H9 (cell line): ENCODE results near the gene BMERB1. TPM values are rescaled to one million over a fixed set of nuclear protein-coding genes. Genes with fewer than 3 reads are reported as not detected.

Experiments used
- DNase-seq: peaks from one replicate; pipeline ENCODE4 v3.0.0-alpha.2; 2017
- H2AFZ ChIP-seq: one replicate; pipeline ENCODE4 v1.6.1; 2013; ENCODE audit warnings: mild to moderate bottlenecking, low read length, control low read depth, moderate library complexity
- H2AK5ac ChIP-seq: 2 replicates; pipeline ENCODE4 v1.6.1; 2013; ENCODE audit warnings: low read length, control low read depth, mixed read lengths; ENCODE audit not compliant: insufficient read length
- H2BK120ac ChIP-seq: one replicate; pipeline ENCODE4 v1.6.1; 2013; ENCODE audit warnings: low read depth, mild to moderate bottlenecking, low read length, control low read depth, inconsistent platforms; ENCODE audit not compliant: poor library complexity, severe bottlenecking
- H2BK12ac ChIP-seq: 2 replicates; pipeline ENCODE4 v1.6.1; 2013; ENCODE audit warnings: low read length, control low read depth, mixed read lengths, low read depth; ENCODE audit not compliant: insufficient read length
- H2BK15ac ChIP-seq: 2 replicates; pipeline ENCODE4 v1.6.1; 2013; ENCODE audit warnings: low read depth, low read length, control low read depth
- H2BK20ac ChIP-seq: one replicate; pipeline ENCODE4 v1.6.1; 2013; ENCODE audit warnings: low read depth, mild to moderate bottlenecking, low read length, control low read depth, inconsistent platforms; ENCODE audit not compliant: poor library complexity, severe bottlenecking
- H2BK5ac ChIP-seq: 2 replicates; pipeline ENCODE4 v1.6.1; 2013; ENCODE audit warnings: low read length, control low read depth, mixed read lengths; ENCODE audit not compliant: insufficient read length
- H3K14ac ChIP-seq: 2 replicates; pipeline ENCODE4 v1.6.1; 2013; ENCODE audit warnings: low read length, control low read depth; ENCODE audit not compliant: insufficient read depth
- H3K18ac ChIP-seq: 2 replicates; pipeline ENCODE4 v1.6.1; 2013; ENCODE audit warnings: low read depth, mild to moderate bottlenecking, mixed read lengths, low read length, control low read depth; ENCODE audit not compliant: insufficient read length
- H3K23ac ChIP-seq: 2 replicates; pipeline ENCODE4 v1.6.1; 2013; ENCODE audit warnings: low read length, control low read depth, mixed read lengths, low read depth; ENCODE audit not compliant: insufficient read length
- H3K23me2 ChIP-seq: 2 replicates; pipeline ENCODE4 v1.6.1; 2013; ENCODE audit warnings: low read depth, mild to moderate bottlenecking, mixed read lengths, low read length, control low read depth; ENCODE audit not compliant: insufficient read length, poor library complexity, severe bottlenecking
- H3K27ac ChIP-seq: 2 replicates; pipeline ENCODE4 v1.5.1; 2013; ENCODE audit warnings: low read length, control low read depth, mixed read lengths, low read depth; ENCODE audit not compliant: insufficient read length
- H3K27me3 ChIP-seq: 2 replicates; pipeline ENCODE4 v1.6.1; 2013; ENCODE audit warnings: low read length, control low read depth, inconsistent platforms; ENCODE audit not compliant: insufficient read depth
- H3K4ac ChIP-seq: 2 replicates; pipeline ENCODE4 v1.6.1; 2013; ENCODE audit warnings: low read depth, mild to moderate bottlenecking, control low read depth, inconsistent platforms, low read length, moderate library complexity
- H3K4me1 ChIP-seq: 2 replicates; pipeline ENCODE4 v1.6.1; 2013; ENCODE audit warnings: low read length, control low read depth, inconsistent platforms; ENCODE audit not compliant: insufficient read depth
- H3K4me2 ChIP-seq: 2 replicates; pipeline ENCODE4 v1.6.1; 2013; ENCODE audit warnings: low read length, control low read depth, mixed read lengths; ENCODE audit not compliant: insufficient read length, insufficient read depth
- H3K56ac ChIP-seq: 2 replicates; pipeline ENCODE4 v1.6.1; 2013; ENCODE audit warnings: low read depth, mild to moderate bottlenecking, mixed read lengths, low read length, control low read depth; ENCODE audit not compliant: insufficient read length
- H3K79me1 ChIP-seq: 2 replicates; pipeline ENCODE4 v1.6.1; 2013; ENCODE audit warnings: low read depth, mild to moderate bottlenecking, moderate library complexity, low read length, control low read depth, inconsistent platforms; ENCODE audit not compliant: insufficient read depth, poor library complexity, severe bottlenecking
- H3K79me2 ChIP-seq: 2 replicates; pipeline ENCODE4 v1.6.1; 2013; ENCODE audit warnings: low read length, control low read depth, inconsistent platforms; ENCODE audit not compliant: insufficient read depth
- H3K9ac ChIP-seq: 2 replicates; pipeline ENCODE4 v1.6.1; 2013; ENCODE audit warnings: low read length, control low read depth, mixed read lengths; ENCODE audit not compliant: insufficient read length; ENCODE audit errors: extremely low read depth
- H3K9me3 ChIP-seq: one replicate; pipeline ENCODE4 v1.6.1; 2013; ENCODE audit warnings: low read depth, low read length, inconsistent platforms; ENCODE audit not compliant: control insufficient read depth
- H3T11ph ChIP-seq: one replicate; pipeline ENCODE4 v1.6.1; 2013; ENCODE audit warnings: mild to moderate bottlenecking, low read length, control low read depth, inconsistent platforms
- H4K20me1 ChIP-seq: one replicate; pipeline ENCODE4 v1.6.1; 2013; ENCODE audit not compliant: control insufficient read depth, insufficient read length, insufficient read depth
- H4K5ac ChIP-seq: 2 replicates; pipeline ENCODE4 v1.6.1; 2013; ENCODE audit warnings: low read depth, mild to moderate bottlenecking, mixed read lengths, low read length, control low read depth; ENCODE audit not compliant: insufficient read length
- H4K8ac ChIP-seq: replicated peaks from 2 replicates; pipeline ENCODE4 v1.6.1; 2013; ENCODE audit warnings: low read length, control low read depth, mixed read lengths, low read depth; ENCODE audit not compliant: insufficient read length
- H4K91ac ChIP-seq: 2 replicates; pipeline ENCODE4 v1.6.1; 2013; ENCODE audit warnings: low read depth, mild to moderate bottlenecking, moderate library complexity, mixed read lengths, low read length, control low read depth; ENCODE audit not compliant: insufficient read length
- H3K27ac Mint-ChIP-seq, 3 experiments: 2 replicates in 2 of 3; 3 replicates in 1 of 3; pipeline ENCODE4 v1.8.0; 2020 to 2021; ENCODE audit warnings: mixed read lengths in 3 of 3, mild to moderate bottlenecking in 1 of 3, moderate library complexity in 1 of 3
- H3K27me3 Mint-ChIP-seq: 2 replicates; pipeline ENCODE4 v1.8.0; 2021; ENCODE audit warnings: low read depth, mild to moderate bottlenecking, moderate library complexity, mixed read lengths
- H3K36me3 Mint-ChIP-seq, 3 experiments: 2 replicates in 2 of 3; 3 replicates in 1 of 3; pipeline ENCODE4 v1.8.0; 2020 to 2021; ENCODE audit warnings: low read depth in 3 of 3, mixed read lengths in 3 of 3; ENCODE audit not compliant: insufficient read depth in 1 of 3
- H3K4me1 Mint-ChIP-seq, 2 experiments: 2 replicates each; pipeline ENCODE4 v1.8.0; 2020; ENCODE audit warnings: mixed read lengths in 2 of 2
- H3K4me3 Mint-ChIP-seq, 2 experiments: 2 replicates in 1 of 2; 3 replicates in 1 of 2; pipeline ENCODE4 v1.8.0; 2020 to 2021; ENCODE audit warnings: mild to moderate bottlenecking in 2 of 2, mixed read lengths in 2 of 2, moderate library complexity in 1 of 2
- H3K9me3 Mint-ChIP-seq, 2 experiments: 2 replicates in 1 of 2; 3 replicates in 1 of 2; pipeline ENCODE4 v1.8.0; 2020; ENCODE audit warnings: mild to moderate bottlenecking in 2 of 2, mixed read lengths in 2 of 2, moderate library complexity in 1 of 2
- CTCF ChIP-seq: fragments of 200-600 bp; sonication (generic); conservative IDR thresholded peaks from 3 replicates; pipeline ENCODE4 v1.8.0; 2021; ENCODE audit warnings: antibody characterized with exemption, mild to moderate bottlenecking
- WGBS: extraction: QIAGEN DNeasy Blood & Tissue Kit; methylation state at CpG from one replicate; pipeline ENCODE4 v1.1.7; 2013; ENCODE audit warnings: missing lambda C conversion rate, low lambda C conversion rate, mixed read lengths; ENCODE audit not compliant: insufficient read length; ENCODE audit errors: extremely low coverage; 5-methylcytosine and 5-hydroxymethylcytosine counted together
- total RNA-seq: library from RNA; stranded (reverse); gene quantifications from 2 replicates; pipeline ENCODE4 v1.2.1, GENCODE V29; 2021

BMERB1 gene
- total RNA-seq, 1 experiment from 2014 or later: 19.5 TPM

- peaks cover 25 to 87% (median 62%) of the 10 kb centered on the region in 3 experiments; a peak in 6 of 7 replicates for H3K36me3 Mint-ChIP-seq
- Histone ChIP-seq H3K14ac (no peak overlapping the region), H3K4me2 (no peak overlapping the region), H3K9ac (no peak overlapping the region), H3K27ac (no peak overlapping the region), H3K56ac (no peak overlapping the region), H3K79me2 (no peaks in the 10 kb centered on the region), H4K5ac (no peak overlapping the region), H4K8ac (no peak overlapping the region), H3T11ph (no peak overlapping the region), H4K20me1 (no peaks in the 10 kb centered on the region), H2BK15ac (no peak overlapping the region), H3K4ac (no peak overlapping the region), H3K9me3 (no peaks in the 10 kb centered on the region), H2BK120ac (no peak overlapping the region), H4K91ac (no peak overlapping the region), H3K23ac (no peak overlapping the region), H2AK5ac (no peak overlapping the region), H3K4me1 (no peaks in the 10 kb centered on the region), H2BK12ac (no peak overlapping the region), H3K27me3 (no peaks in the 10 kb centered on the region), H2AFZ (no peak overlapping the region), H3K18ac (no peak overlapping the region), H2BK5ac (no peak overlapping the region), H2BK20ac (no peak overlapping the region), H3K79me1 (no peaks in the 10 kb centered on the region), H3K23me2 (no peaks in the 10 kb centered on the region)
- no CpG with 5 or more reads among the region's 11 CpGs for WGBS
- H3K9me3 Mint-ChIP-seq: no peaks in the 10 kb centered on the region
- no peaks in the 10 kb centered on the region for H3K4me1 Mint-ChIP-seq
- DNase-seq: no peak
- no peak overlapping the region for H3K4me3 Mint-ChIP-seq
- H3K27ac Mint-ChIP-seq: no peak overlapping the region
- TF ChIP-seq CTCF: no peak
- no peaks in the 10 kb centered on the region for H3K27me3 Mint-ChIP-seq
These were observed 182.2 kb downstream of the BMERB1 start for GRCh38 chr16:15616475-15617165.
